Upper lobe of left lung (tissue), 6 donors: ENCODE data around the gene DDX31. TPM values are rescaled to one million over a fixed set of nuclear protein-coding genes. Genes with fewer than 3 reads are reported as not detected.

Source experiments
- ATAC-seq, 2 donors: fragments of 200-7000 bp; cut with Tn5 transposase; one replicate each; pipeline ENCODE4 v1.9.1; 2022; ENCODE audit warnings: mild to moderate bottlenecking in 2 of 2, moderate library complexity in 2 of 2; ENCODE audit not compliant: low FRiP score in 2 of 2
- DNase-seq, 2 donors: peaks; one replicate each; pipeline ENCODE4 v3.0.0-alpha.2; 2019 to 2020
- H3K27ac ChIP-seq, 4 donors: fragments of 200-600 bp; sonication (generic); one replicate each; pipeline ENCODE4 v1.5.1; 2016 to 2019
- H3K27me3 ChIP-seq, 4 donors: fragments of 200-600 bp; sonication (generic); one replicate each; pipeline ENCODE4 v1.5.1; 2017 to 2019
- H3K36me3 ChIP-seq, 4 donors: fragments of 200-600 bp; sonication (generic); one replicate each; pipeline ENCODE4 v1.5.1; 2016 to 2019
- H3K4me1 ChIP-seq, 4 donors: fragments of 200-600 bp; sonication (generic); one replicate each; pipeline ENCODE4 v1.5.1; 2018 to 2019
- H3K4me3 ChIP-seq, 4 donors: fragments of 200-600 bp; sonication (generic); one replicate each; pipeline ENCODE4 v1.5.1; 2017 to 2019; ENCODE audit warnings: mild to moderate bottlenecking in 2 of 4, moderate library complexity in 1 of 4
- H3K9me3 ChIP-seq, 4 donors: fragments of 200-600 bp; sonication (generic); one replicate each; pipeline ENCODE4 v1.5.1; 2018 to 2019
- EP300 ChIP-seq, 4 donors: sonication (generic); formaldehyde crosslinking; IDR thresholded peaks; one replicate each; pipeline ENCODE4 v1.5.1; 2017; ENCODE audit warnings: antibody characterized with exemption in 4 of 4, control low read depth in 2 of 4
- POLR2A ChIP-seq, 4 donors: fragments of 450-650 bp; IDR thresholded peaks; one replicate each; pipeline ENCODE4 v1.5.1; 2016 to 2017; ENCODE audit warnings: antibody characterized with exemption in 4 of 4, mild to moderate bottlenecking in 2 of 4
- POLR2AphosphoS5 ChIP-seq, 2 donors: sonication (generic); formaldehyde crosslinking; IDR thresholded peaks; one replicate each; pipeline ENCODE4 v1.5.1; 2017; ENCODE audit warnings: antibody characterized with exemption in 2 of 2
- WGBS, 2 donors: methylation state at CpG; one replicate each; pipeline ENCODE4 v1.1.5; 2017 to 2018; 5-methylcytosine and 5-hydroxymethylcytosine counted together
- total RNA-seq, 6 donors: library from RNA; depleted of rRNA in 4 of 6; stranded (reverse); fragments of >200 nt in 4 of 6; gene quantifications; one replicate each; pipeline versions ENCODE4 v1.1.0 to v1.2.1, GENCODE V29; 2016 to 2021
- TF ChIP-seq, protein P1 (sequence below), 6 experiments: fragments of 450-650 bp in 4 of 6; fragments of 200-600 bp in 2 of 6; sonication (generic) in 2 of 6; IDR thresholded peaks; one replicate each; pipeline ENCODE4 v1.5.1; 2016 to 2019; ENCODE audit warnings: antibody characterized with exemption in 6 of 6
- donor health status: DM: no; HTN: no; CAD: no; lungs with moderate emphysema.
- donor health status: DM: no; HTN: yes; CAD: no; lungs with severe emphysema.

The DDX31 gene
- total RNA-seq, 6 donors from 2014 or later, result 13.5 to 22.1 (median 18.8) TPM

DNA sequence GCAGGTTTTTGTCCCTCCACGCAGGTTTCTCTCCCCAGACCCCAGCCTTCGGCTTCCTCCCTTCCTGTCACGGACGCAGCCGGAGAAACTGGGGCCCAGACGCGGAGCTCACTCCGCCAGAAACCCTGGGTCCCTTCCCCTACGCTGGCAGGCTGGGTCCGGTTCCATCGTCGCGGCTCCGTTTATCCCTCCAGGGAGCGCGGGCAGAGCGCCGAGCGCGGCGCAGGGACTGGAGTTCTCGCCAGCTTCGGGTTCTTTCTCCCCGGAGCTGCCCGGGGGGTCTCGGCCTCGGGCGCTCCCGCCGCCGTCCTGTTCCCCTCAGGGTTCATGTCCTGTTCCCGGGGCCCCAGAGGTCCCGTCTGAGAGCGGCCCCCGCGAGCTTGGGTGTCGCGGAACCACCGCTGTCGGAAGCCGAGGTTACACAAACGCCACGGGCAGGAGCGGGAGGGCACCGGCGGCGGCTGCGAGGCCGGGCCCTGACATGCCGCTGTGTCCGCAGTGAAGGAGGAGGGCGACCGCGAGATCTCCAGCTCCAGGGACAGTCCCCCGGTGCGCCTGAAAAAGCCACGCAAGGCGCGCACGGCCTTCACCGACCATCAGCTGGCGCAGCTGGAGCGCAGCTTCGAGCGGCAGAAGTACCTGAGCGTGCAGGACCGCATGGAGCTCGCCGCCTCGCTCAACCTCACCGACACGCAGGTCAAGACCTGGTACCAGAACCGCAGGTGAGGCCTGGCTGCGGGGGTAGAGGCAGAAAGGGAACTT lies 82.8 kb downstream of the DDX31 start:
- Histone ChIP-seq H3K27ac (no peak overlapping the region), H3K36me3 (no peaks in the 10 kb centered on the region), H3K9me3 (no peaks in the 10 kb centered on the region), H3K4me3 (no peak overlapping the region), H3K27me3 (peaks cover 2 to 89% (median 57%) of the 10 kb centered on the region in 4 donors), H3K4me1 (peaks cover under 1 to 28% (median 14%) of the 10 kb centered on the region in 4 donors)
- 5 to 15% methylated on average over 4 to 53 of the region's 74 CpGs for WGBS, 2 donors
- TF ChIP-seq POLR2AphosphoS5 (IDR thresholded peaks at IDR 0.05) (no peak), POLR2A (IDR thresholded peaks at IDR 0.05) (no peak), EP300 (IDR thresholded peaks at IDR 0.05) (no peak)
- TF ChIP-seq, protein P1, sequence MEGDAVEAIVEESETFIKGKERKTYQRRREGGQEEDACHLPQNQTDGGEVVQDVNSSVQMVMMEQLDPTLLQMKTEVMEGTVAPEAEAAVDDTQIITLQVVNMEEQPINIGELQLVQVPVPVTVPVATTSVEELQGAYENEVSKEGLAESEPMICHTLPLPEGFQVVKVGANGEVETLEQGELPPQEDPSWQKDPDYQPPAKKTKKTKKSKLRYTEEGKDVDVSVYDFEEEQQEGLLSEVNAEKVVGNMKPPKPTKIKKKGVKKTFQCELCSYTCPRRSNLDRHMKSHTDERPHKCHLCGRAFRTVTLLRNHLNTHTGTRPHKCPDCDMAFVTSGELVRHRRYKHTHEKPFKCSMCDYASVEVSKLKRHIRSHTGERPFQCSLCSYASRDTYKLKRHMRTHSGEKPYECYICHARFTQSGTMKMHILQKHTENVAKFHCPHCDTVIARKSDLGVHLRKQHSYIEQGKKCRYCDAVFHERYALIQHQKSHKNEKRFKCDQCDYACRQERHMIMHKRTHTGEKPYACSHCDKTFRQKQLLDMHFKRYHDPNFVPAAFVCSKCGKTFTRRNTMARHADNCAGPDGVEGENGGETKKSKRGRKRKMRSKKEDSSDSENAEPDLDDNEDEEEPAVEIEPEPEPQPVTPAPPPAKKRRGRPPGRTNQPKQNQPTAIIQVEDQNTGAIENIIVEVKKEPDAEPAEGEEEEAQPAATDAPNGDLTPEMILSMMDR (IDR thresholded peaks at IDR 0.05), result no peak
- peak in 1 of 2 donors; percentile 79 for DNase-seq
- no peak for ATAC-seq

DNA sequence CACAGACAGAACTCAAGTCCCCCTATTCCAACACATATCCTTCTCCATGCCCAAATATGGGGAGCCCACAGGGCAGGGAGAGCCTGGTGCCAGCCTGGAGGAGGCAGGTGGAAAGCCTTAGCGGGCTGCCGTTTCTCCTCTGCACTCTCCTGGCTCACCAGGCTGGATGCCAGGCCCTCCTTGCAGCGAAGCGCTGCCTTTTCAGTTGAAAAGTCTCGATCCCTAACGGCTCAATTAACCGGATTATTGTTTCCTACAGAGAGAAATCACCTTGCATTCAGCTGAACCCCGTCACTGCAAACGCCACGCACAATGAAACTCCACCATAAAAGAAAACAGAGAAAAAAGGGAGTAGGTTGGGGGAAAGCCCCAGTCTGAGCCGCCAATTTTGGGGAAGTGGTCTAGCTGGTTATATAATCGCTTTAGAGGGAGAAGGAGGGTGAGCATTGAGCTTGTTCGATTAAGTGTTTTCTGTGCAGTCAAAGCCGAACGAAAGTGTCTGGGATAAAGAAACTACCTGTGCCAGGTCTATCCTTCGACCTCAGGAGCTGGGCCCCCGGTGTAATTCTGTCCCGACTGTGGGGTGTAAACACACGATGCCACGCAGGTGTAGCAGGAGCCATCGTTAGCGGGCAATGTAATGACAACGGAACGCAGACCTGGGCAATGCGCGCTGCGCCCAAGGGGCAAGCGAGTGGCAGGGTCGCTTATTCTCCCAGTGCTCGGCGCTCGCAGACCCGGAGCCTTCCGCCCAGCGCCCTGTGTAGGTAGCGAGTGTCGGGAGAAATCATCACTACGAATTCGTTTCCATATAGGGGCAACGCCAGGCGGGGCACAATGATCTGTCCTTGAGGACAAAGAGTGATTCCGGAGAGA lies 83.6 kb downstream of the DDX31 start:
- no peak for ATAC-seq
- Histone ChIP-seq H3K9me3 (no peaks in the 10 kb centered on the region), H3K4me3 (no peak overlapping the region), H3K27ac (no peak overlapping the region), H3K27me3 (peaks cover 2 to 94% (median 60%) of the 10 kb centered on the region in 4 donors), H3K4me1 (peaks cover 7 to 36% (median 19%) of the 10 kb centered on the region in 4 donors), H3K36me3 (no peaks in the 10 kb centered on the region)
- DNase-seq, result peak in 1 of 2 donors; percentile 55
- TF ChIP-seq, protein P1 (IDR thresholded peaks at IDR 0.05), result no peak
- no peak for TF ChIP-seq EP300 (IDR thresholded peaks at IDR 0.05)
- TF ChIP-seq POLR2A (IDR thresholded peaks at IDR 0.05), result no peak
- TF ChIP-seq POLR2AphosphoS5 (IDR thresholded peaks at IDR 0.05), result no peak
- whole genome bisulfite sequencing, 2 donors, result 7 to 8% methylated on average over 37 to 42 of the region's 42 CpGs

DNA sequence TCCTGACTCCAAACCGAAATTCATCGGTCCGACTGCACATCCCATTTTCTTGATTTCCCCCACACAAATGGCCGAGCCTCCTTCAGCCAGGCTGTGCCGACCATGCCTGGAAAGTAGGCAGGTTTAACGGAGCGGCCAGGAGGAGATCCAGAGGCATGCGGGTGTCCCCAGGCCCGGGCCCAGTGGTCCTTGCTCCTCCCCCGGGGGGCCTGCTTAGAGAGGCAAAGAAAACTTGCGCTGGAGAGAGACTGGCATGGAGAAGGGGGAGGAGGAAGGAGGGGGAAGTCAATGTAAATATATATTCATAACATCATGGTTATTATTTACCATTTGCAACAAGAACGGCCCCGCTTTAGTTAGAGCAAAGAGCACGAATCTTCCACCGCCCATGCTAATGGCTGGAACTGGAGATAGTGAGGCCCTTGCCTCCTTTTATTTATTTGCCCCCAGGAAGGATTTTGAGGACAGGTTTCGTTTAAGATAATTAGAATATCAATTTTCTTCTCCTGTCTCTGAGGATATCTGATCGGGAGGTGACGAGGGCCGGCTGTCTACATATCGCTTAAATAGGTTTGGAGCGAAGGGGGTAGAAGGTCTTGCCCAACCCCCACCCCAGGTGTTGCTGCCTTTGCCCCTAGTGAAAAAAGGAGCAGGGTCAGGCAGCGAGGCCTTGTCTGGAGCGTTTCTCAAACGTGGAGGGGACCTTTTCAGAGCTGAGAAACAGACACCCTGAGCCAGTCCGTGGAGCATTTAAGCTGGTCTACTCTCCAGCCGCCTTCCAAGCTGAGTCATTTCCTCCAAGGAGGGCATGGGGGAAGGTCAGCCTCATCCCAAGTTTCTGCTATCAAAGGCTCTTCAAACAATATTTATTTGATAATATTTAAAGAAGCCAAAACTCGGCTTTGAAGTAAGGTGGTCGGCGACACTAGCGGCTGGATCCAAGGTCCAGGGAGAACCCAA lies 84.9 kb downstream of the DDX31 start:
- H3K9me3 ChIP-seq, result no peaks in the 10 kb centered on the region
- H3K4me3 ChIP-seq, result no peak overlapping the region
- ATAC-seq (no peak), DNase-seq (no peak)
- peaks cover 2 to 94% (median 65%) of the 10 kb centered on the region in 4 donors for H3K27me3 ChIP-seq
- WGBS, 2 donors, result 7 to 12% methylated on average over 30 of the region's 30 CpGs
- H3K27ac ChIP-seq, result no peak overlapping the region
- H3K4me1 ChIP-seq, result peaks cover 7 to 25% (median 14%) of the 10 kb centered on the region in 4 donors
- TF ChIP-seq EP300 (IDR thresholded peaks at IDR 0.05), result no peak
- no peak for TF ChIP-seq POLR2A (IDR thresholded peaks at IDR 0.05)
- TF ChIP-seq, protein P1 (IDR thresholded peaks at IDR 0.05), result no peak
- no peak for TF ChIP-seq POLR2AphosphoS5 (IDR thresholded peaks at IDR 0.05)
- no peaks in the 10 kb centered on the region for H3K36me3 ChIP-seq

DNA sequence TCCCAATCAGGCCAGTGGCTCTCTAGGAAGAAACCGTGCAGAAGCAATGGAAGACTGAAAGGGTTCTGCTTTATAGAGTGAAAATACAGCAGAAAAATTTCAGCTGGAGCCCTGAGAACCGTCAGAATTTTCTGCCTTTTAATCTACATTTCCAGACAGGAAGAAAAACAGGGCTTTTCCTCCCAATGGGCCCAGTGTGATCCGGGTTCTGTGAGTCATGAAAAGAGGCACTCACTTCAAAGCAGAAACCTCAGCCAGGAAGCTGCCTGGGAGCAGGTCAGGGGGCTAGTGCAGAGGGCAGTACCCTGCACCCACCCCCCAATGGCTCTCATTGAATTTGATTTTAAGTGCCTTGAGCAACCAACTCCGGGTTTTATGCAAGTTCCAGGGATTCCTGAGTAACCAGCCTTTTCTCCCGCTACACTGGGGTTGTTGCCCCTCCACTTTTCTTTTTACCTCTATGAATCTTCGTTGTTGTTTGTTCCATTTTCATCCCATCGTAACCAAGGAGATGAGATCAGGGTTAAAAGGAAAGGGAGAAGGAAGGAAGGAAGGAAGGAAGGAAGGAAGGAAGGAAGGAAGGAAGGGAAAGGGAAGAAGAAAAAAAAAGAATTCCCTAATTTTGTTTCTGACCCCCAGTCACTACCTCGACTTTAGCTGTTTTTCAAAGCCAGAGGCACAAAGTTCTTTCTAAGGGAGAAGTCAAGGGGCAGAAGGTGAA lies 86.0 kb downstream of the DDX31 start:
- 2 to 4% methylated on average over 8 of the region's 8 CpGs for WGBS, 2 donors
- Histone ChIP-seq H3K36me3 (no peaks in the 10 kb centered on the region), H3K27ac (no peak overlapping the region), H3K9me3 (no peaks in the 10 kb centered on the region), H3K4me1 (peaks cover 7 to 16% (median 10%) of the 10 kb centered on the region in 4 donors), H3K27me3 (peaks cover 2 to 94% (median 68%) of the 10 kb centered on the region in 4 donors), H3K4me3 (no peak overlapping the region)
- no peak for ATAC-seq
- TF ChIP-seq POLR2AphosphoS5 (IDR thresholded peaks at IDR 0.05) (no peak), EP300 (IDR thresholded peaks at IDR 0.05) (no peak), POLR2A (IDR thresholded peaks at IDR 0.05) (no peak)
- TF ChIP-seq, protein P1 (IDR thresholded peaks at IDR 0.05), result no peak
- DNase-seq, result no peak
